IPS-20b (cell line): Measurements from ENCODE around the gene EXOC8.

Experiments used
- H3K27ac ChIP-seq: one replicate; pipeline ENCODE4 v1.5.1; 2013; ENCODE audit warnings: low read length
- H3K27me3 ChIP-seq: 2 replicates; pipeline ENCODE4 v1.6.1; 2013; ENCODE audit warnings: mild to moderate bottlenecking, low read length, inconsistent platforms; ENCODE audit not compliant: insufficient read depth
- H3K36me3 ChIP-seq: 2 replicates; pipeline ENCODE4 v1.6.1; 2013; ENCODE audit warnings: low read depth, mild to moderate bottlenecking, inconsistent platforms, low read length, moderate library complexity; ENCODE audit not compliant: insufficient read depth
- H3K4me1 ChIP-seq: 2 replicates; pipeline ENCODE4 v1.6.1; 2013; ENCODE audit warnings: mild to moderate bottlenecking, control low read depth, inconsistent platforms, low read length, moderate library complexity; ENCODE audit not compliant: insufficient read depth
- H3K4me3 ChIP-seq: 2 replicates; pipeline ENCODE4 v1.5.1; 2013; ENCODE audit warnings: mild to moderate bottlenecking, low read length, inconsistent platforms
- H3K9ac ChIP-seq: 2 replicates; pipeline ENCODE4 v1.6.1; 2013; ENCODE audit warnings: low read depth, mild to moderate bottlenecking, inconsistent platforms, low read length, moderate library complexity
- H3K9me3 ChIP-seq: 2 replicates; pipeline ENCODE4 v1.6.1; 2013; ENCODE audit warnings: mild to moderate bottlenecking, low read depth, low read length, inconsistent platforms; ENCODE audit not compliant: insufficient read depth

The EXOC8 gene

DNA sequence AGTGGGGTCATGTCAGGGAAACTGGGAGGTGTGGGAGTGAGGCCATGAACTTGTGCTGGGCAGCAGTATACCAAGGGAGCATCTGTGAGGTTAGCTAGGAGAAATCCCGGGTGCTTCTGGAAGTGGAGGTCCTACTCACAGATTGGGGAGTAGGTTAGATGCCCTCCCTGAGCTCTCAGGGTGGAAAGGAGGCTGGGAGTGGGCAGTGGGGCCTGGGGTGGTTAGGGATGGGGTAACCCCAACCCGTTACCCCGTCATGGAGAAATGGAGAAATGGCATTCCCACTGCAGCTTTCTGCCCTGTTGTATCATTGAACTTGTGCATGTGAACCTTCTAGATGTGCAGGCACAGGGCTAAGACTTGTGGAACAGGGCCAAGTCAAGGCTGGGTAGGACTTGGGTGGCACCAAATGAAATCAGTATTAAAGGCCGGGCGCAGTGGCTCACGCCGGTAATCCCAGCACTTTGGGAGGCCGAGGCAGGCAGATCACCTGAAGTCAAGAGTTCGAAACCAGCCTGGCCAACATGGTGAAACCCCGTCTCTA, 27.2 kb downstream of the EXOC8 start:
- no peaks in the 10 kb centered on the region for H3K9me3 ChIP-seq
- no peaks in the 10 kb centered on the region; the same call in 1 of the 2 replicates for H3K27me3 ChIP-seq
- H3K4me1 ChIP-seq = no peaks in the 10 kb centered on the region
- H3K9ac ChIP-seq = no peak overlapping the region
- no peaks in the 10 kb centered on the region for H3K36me3 ChIP-seq
- no peak overlapping the region for H3K4me3 ChIP-seq
- no peak overlapping the region for H3K27ac ChIP-seq

DNA sequence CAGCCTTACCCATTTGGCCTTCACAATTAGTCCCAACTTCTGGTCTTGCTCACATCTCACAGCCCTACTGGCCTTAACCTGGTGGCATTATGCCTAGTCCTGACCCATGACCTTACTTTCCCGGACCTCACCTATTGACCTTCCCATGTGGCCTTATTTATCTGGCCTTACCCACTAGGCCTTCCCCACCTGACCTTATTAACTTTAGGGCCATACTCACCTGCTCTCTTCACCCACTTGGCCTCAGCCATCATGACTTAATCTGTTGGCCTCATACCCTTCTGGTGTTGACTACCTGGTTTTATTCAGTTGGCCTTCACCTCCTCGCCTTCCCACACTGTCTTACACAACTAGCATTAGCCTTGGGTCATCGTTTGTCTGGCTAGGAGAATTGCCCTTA, 35.7 kb downstream of the EXOC8 start:
- no peaks in the 10 kb centered on the region; the same call in 1 of the 2 replicates for H3K27me3 ChIP-seq

DNA sequence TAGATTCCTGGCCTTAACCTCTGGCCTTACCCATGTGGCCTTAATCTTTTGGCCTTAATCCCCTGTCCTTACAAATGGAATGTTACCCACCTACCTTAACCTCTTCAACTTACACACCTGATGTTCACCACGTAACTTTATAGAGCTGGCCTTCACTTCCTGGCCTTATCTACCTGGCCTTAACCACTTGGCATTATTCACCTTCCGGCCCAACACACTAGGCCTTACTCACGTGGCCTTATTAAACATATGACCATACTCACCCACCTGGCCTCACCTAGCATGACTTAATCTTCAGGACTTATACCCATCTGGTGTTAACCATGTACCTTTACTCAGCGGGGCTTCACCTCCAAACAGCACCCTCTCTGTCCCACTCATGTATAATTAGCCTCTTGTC, 41.7 kb downstream of the EXOC8 start:
- Histone ChIP-seq H3K27me3 (no peaks in the 10 kb centered on the region), H3K9me3 (no peaks in the 10 kb centered on the region), H3K9ac (no peak overlapping the region), H3K27ac (no peak overlapping the region), H3K36me3 (no peaks in the 10 kb centered on the region), H3K4me3 (no peak overlapping the region), H3K4me1 (no peaks in the 10 kb centered on the region)

More for the DNA sequence above, 35.7 kb downstream of the EXOC8 start:
- Histone ChIP-seq H3K36me3 (no peaks in the 10 kb centered on the region), H3K27ac (no peak overlapping the region), H3K9ac (no peak overlapping the region), H3K4me1 (no peaks in the 10 kb centered on the region), H3K9me3 (no peaks in the 10 kb centered on the region), H3K4me3 (no peak overlapping the region)

DNA sequence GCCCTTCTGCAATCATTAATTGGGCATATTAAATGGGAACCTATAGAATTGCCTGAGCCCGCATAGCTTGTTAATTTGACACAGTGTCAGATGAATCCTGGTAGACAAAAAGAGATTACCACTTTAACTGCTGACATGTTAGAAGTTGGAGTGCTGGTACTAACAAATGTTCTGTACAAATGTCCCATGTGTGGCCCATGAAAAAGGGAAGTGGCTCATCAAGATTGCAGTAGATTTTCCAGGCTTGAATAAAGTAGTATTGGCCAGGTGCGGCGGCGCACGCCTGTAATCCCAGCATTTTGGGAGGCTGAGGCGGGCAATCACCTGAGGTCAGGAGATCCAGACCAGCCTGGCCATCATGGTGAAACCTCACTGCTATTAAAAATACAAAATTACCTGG, 51.0 kb downstream of the EXOC8 start:
- Histone ChIP-seq H3K9ac (no peak overlapping the region), H3K27me3 (no peaks in the 10 kb centered on the region)

DNA sequence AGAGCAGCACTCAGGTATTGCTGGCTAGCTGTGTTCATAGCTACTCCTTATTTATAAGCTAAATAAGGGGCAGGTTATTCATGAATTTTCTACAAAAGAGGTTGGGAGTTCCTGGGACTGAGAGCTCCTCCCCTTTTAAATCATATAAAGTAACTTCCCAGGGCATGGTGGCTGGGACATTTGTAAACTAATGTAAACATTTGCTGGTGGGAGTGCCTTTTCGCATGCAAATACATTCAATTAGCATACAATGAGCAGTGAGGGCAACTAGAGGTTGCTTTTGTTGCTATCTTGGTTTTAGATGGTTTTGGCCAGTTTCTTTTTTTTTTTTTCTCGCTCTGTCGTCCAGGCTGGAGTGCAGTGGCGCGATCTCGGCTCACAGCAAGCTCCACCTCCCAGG, 53.2 kb downstream of the EXOC8 start:
- H3K4me1 ChIP-seq = no peaks in the 10 kb centered on the region
- no peak overlapping the region for H3K9ac ChIP-seq
- H3K36me3 ChIP-seq = no peaks in the 10 kb centered on the region
- H3K4me3 ChIP-seq = no peak overlapping the region
- no peak overlapping the region for H3K27ac ChIP-seq
- H3K9me3 ChIP-seq = no peaks in the 10 kb centered on the region
- H3K27me3 ChIP-seq = no peaks in the 10 kb centered on the region

More for the DNA sequence above, 51.0 kb downstream of the EXOC8 start:
- Histone ChIP-seq H3K27ac (no peak overlapping the region), H3K4me3 (no peak overlapping the region), H3K36me3 (no peaks in the 10 kb centered on the region), H3K9me3 (no peaks in the 10 kb centered on the region), H3K4me1 (no peaks in the 10 kb centered on the region)
